C4-2B (cell line): ENCODE results near the gene FBXW11.
A peak's percentile ranks its signal among the peaks of the same experiment; 100 is the strongest.

Experiments
- H3K27ac ChIP-seq: fragments of 450-650 bp; 2 replicates; pipeline ENCODE4 v1.5.1; 2017
- CTCF ChIP-seq: fragments of 450-650 bp; conservative IDR thresholded peaks from 2 replicates; pipeline ENCODE4 v1.5.1; 2017; ENCODE audit warnings: mild to moderate bottlenecking
- ZFX ChIP-seq: fragments of 450-650 bp; IDR thresholded peaks from 2 replicates; pipeline ENCODE4 v1.6.1; 2017

The FBXW11 gene

GRCh38 chr5:172004824-172005237, 1.6 kb downstream of the FBXW11 start:
- TF ChIP-seq CTCF (no peak), ZFX (no peak)
- peak overlapping the region; percentile 97; the same call in 1 of the 2 replicates for H3K27ac ChIP-seq

GRCh38 chr5:172003746-172004145, 2.7 kb downstream of the FBXW11 start:
- H3K27ac ChIP-seq: no peak overlapping the region

GRCh38 chr5:172002840-172003512, 3.5 kb downstream of the FBXW11 start:
- TF ChIP-seq CTCF (no peak), ZFX (no peak)
- peak overlapping the region; percentile 48 for H3K27ac ChIP-seq

More at GRCh38 chr5:172003746-172004145, 2.7 kb downstream of the FBXW11 start:
- TF ChIP-seq CTCF (no peak), ZFX (no peak)

- peak overlapping the region; percentile 48 for H3K27ac ChIP-seq
Observed at GRCh38 chr5:172002310-172002709, 4.1 kb downstream of the FBXW11 start.

GRCh38 chr5:171999877-172000276, 6.6 kb downstream of the FBXW11 start:
- H3K27ac ChIP-seq: no peak overlapping the region
- no peak for TF ChIP-seq CTCF
- TF ChIP-seq ZFX: no peak

More at GRCh38 chr5:172002310-172002709, 4.1 kb downstream of the FBXW11 start:
- TF ChIP-seq ZFX (no peak), CTCF (peak; percentile 63)

GRCh38 chr5:171999100-171999499, 7.3 kb downstream of the FBXW11 start:
- TF ChIP-seq ZFX (no peak), CTCF (no peak)
- H3K27ac ChIP-seq: no peak overlapping the region

- TF ChIP-seq CTCF: no peak
- no peak for TF ChIP-seq ZFX
- peak overlapping the region; percentile 70; the same call in 1 of the 2 replicates for H3K27ac ChIP-seq
Observed at GRCh38 chr5:171997011-171997410, 9.4 kb downstream of the FBXW11 start.
